Small intestine (tissue), 7 donors: ENCODE results near the gene SPECC1. TPM values are rescaled to one million over a fixed set of nuclear protein-coding genes. Genes with fewer than 3 reads are reported as not detected.

Source experiments
- DNase-seq, 2 donors: peaks; one replicate each; pipeline versions ENCODE4 v3.0.0 to v3.0.0-alpha.2; 2013
- FAIRE-seq: peaks from 2 replicates; lab custom pipeline; 2012; peaks lifted over from hg19 to GRCh38; lab: Jason Lieb, UNC
- H3K27ac ChIP-seq, 3 donors: one replicate each; pipeline ENCODE4 v1.5.1; 2013; ENCODE audit warnings: low read length in 2 of 3, mild to moderate bottlenecking in 2 of 3, control low read depth in 1 of 3, inconsistent platforms in 1 of 3, low read depth in 1 of 3, moderate library complexity in 1 of 3
- H3K27me3 ChIP-seq, 3 donors: one replicate each; pipeline ENCODE4 v1.6.1; 2013; ENCODE audit warnings: low read length in 3 of 3, inconsistent platforms in 1 of 3; ENCODE audit not compliant: control insufficient read depth in 3 of 3, insufficient read depth in 3 of 3
- H3K36me3 ChIP-seq, 3 donors: one replicate each; pipeline ENCODE4 v1.6.1; 2013; ENCODE audit warnings: low read length in 3 of 3, inconsistent platforms in 1 of 3, low read depth in 1 of 3, mild to moderate bottlenecking in 1 of 3, moderate library complexity in 1 of 3; ENCODE audit not compliant: control insufficient read depth in 3 of 3, insufficient read depth in 2 of 3
- H3K4me1 ChIP-seq, 3 donors: one replicate each; pipeline ENCODE4 v1.6.1; 2013; ENCODE audit warnings: low read length in 2 of 3, inconsistent platforms in 1 of 3, low read depth in 1 of 3, mild to moderate bottlenecking in 1 of 3, moderate library complexity in 1 of 3; ENCODE audit not compliant: control insufficient read depth in 3 of 3, insufficient read depth in 2 of 3
- H3K4me3 ChIP-seq, 3 donors: one replicate each; pipeline ENCODE4 v1.5.1; 2013; ENCODE audit warnings: low read length in 3 of 3, control low read depth in 1 of 3, inconsistent platforms in 1 of 3, low read depth in 1 of 3, mild to moderate bottlenecking in 1 of 3, moderate library complexity in 1 of 3
- H3K9me3 ChIP-seq, 2 donors: one replicate each; pipeline ENCODE4 v1.6.1; 2013; ENCODE audit warnings: low read depth in 1 of 2, low read length in 1 of 2; ENCODE audit not compliant: control insufficient read depth in 2 of 2, insufficient read depth in 1 of 2
- WGBS, 3 donors: extraction: QIAGEN DNeasy Blood & Tissue Kit; methylation state at CpG; one replicate each; pipeline ENCODE4 v1.1.7; 2013; 5-methylcytosine and 5-hydroxymethylcytosine counted together
- polyA plus RNA-seq, 4 donors: library from polyadenylated mRNA; stranded (reverse) in 3 of 4; unstranded in 1 of 4; fragments of 200-250 nt in 3 of 4; fragments of 120-200 nt in 1 of 4; gene quantifications; one replicate each; pipeline versions ENCODE4 v1.2.1 to v1.2.3, GENCODE V29; 2013
- donor health status: healthy with polysubstance abuse.
- donor health status: control.
- donor health status: control.
- donor health status: Bipolar disorder and iron deficiency.
- donor health status: healthy.

Gene SPECC1
- polyA plus RNA-seq, 4 donors = 13.7 to 38.9 (median 32.8) TPM

- Histone ChIP-seq H3K4me3 (no peak overlapping the region), H3K27ac (no peak overlapping the region), H3K27me3 (no peaks in the 10 kb centered on the region), H3K9me3 (no peaks in the 10 kb centered on the region), H3K4me1 (peaks cover 0 to 4% (median 0%) of the 10 kb centered on the region in 3 donors), H3K36me3 (no peaks in the 10 kb centered on the region)
- DNase-seq = no peak
- 88 to 97% (median 88%) methylated on average over 1 of the region's 1 CpG for WGBS, 3 donors
- FAIRE-seq = no peak
Measured at GRCh38 chr17:20118280-20118679, 109.1 kb downstream of the SPECC1 start.

GRCh38 chr17:20120836-20121235 is 111.7 kb downstream of the SPECC1 start:
- Histone ChIP-seq H3K4me1 (peaks cover 0 to 4% (median 0%) of the 10 kb centered on the region in 3 donors), H3K27ac (no peak overlapping the region), H3K27me3 (peaks cover 0 to 2% (median 0%) of the 10 kb centered on the region in 3 donors), H3K4me3 (no peak overlapping the region), H3K9me3 (no peaks in the 10 kb centered on the region), H3K36me3 (no peaks in the 10 kb centered on the region)
- DNase-seq = no peak
- no peak for FAIRE-seq
- 39 to 50% (median 47%) methylated on average over 3 of the region's 3 CpGs for WGBS, 3 donors

- no peak overlapping the region for H3K27ac ChIP-seq
- H3K4me3 ChIP-seq = no peak overlapping the region
- FAIRE-seq (no peak), DNase-seq (peak; percentile 68 to 74)
- H3K9me3 ChIP-seq = no peaks in the 10 kb centered on the region
- peaks cover 0 to 3% (median 0%) of the 10 kb centered on the region in 3 donors for H3K27me3 ChIP-seq
- no peaks in the 10 kb centered on the region for H3K36me3 ChIP-seq
- 34 to 52% (median 35%) methylated on average over 11 of the region's 11 CpGs for WGBS, 3 donors
- H3K4me1 ChIP-seq = peaks cover 0 to 4% (median 0%) of the 10 kb centered on the region in 3 donors
Measured at GRCh38 chr17:20121359-20122253, 112.4 kb downstream of the SPECC1 start.

GRCh38 chr17:20122254-20122879 is 113.2 kb downstream of the SPECC1 start:
- Histone ChIP-seq H3K4me1 (peaks cover 0 to 4% (median 0%) of the 10 kb centered on the region in 3 donors), H3K36me3 (no peaks in the 10 kb centered on the region), H3K4me3 (no peak overlapping the region), H3K27me3 (peaks cover 0 to 3% (median 0%) of the 10 kb centered on the region in 3 donors), H3K27ac (no peak overlapping the region), H3K9me3 (no peaks in the 10 kb centered on the region)
- no peak for DNase-seq
- no peak for FAIRE-seq
- WGBS, 3 donors = 49 to 77% (median 74%) methylated on average over 8 of the region's 8 CpGs

- 50 to 66% (median 54%) methylated on average over 4 of the region's 4 CpGs for WGBS, 3 donors
- FAIRE-seq (no peak), DNase-seq (no peak)
- no peak overlapping the region for H3K27ac ChIP-seq
- H3K4me1 ChIP-seq = peaks cover 0 to 4% (median 0%) of the 10 kb centered on the region in 3 donors
- H3K27me3 ChIP-seq = peaks cover 0 to 3% (median 0%) of the 10 kb centered on the region in 3 donors
- no peaks in the 10 kb centered on the region for H3K36me3 ChIP-seq
- no peak overlapping the region for H3K4me3 ChIP-seq
- H3K9me3 ChIP-seq = no peaks in the 10 kb centered on the region
Measured at GRCh38 chr17:20123209-20123608, 114.0 kb downstream of the SPECC1 start.

GRCh38 chr17:20125724-20126123 is 116.6 kb downstream of the SPECC1 start:
- H3K36me3 ChIP-seq = no peaks in the 10 kb centered on the region
- DNase-seq = no peak
- H3K4me3 ChIP-seq = no peak overlapping the region
- no peaks in the 10 kb centered on the region for H3K9me3 ChIP-seq
- no peak overlapping the region for H3K27ac ChIP-seq
- H3K4me1 ChIP-seq = peaks cover 0 to 4% (median 0%) of the 10 kb centered on the region in 3 donors
- FAIRE-seq = no peak
- H3K27me3 ChIP-seq = peaks cover 0 to 3% (median 0%) of the 10 kb centered on the region in 3 donors
- WGBS, 3 donors = 56 to 70% (median 58%) methylated on average over 6 of the region's 6 CpGs

GRCh38 chr17:20127360-20128035 is 118.3 kb downstream of the SPECC1 start:
- 93 to 95% (median 95%) methylated on average over 6 of the region's 6 CpGs for WGBS, 3 donors
- no peaks in the 10 kb centered on the region for H3K36me3 ChIP-seq
- H3K9me3 ChIP-seq = peaks cover 0 to 4% of the 10 kb centered on the region in 2 donors
- DNase-seq = no peak
- H3K27me3 ChIP-seq = peaks cover 0 to 3% (median 0%) of the 10 kb centered on the region in 3 donors
- H3K27ac ChIP-seq = no peak overlapping the region
- no peak overlapping the region for H3K4me3 ChIP-seq
- no peaks in the 10 kb centered on the region for H3K4me1 ChIP-seq
- FAIRE-seq = no peak

GRCh38 chr17:20128036-20128667 is 119.0 kb downstream of the SPECC1 start:
- WGBS, 3 donors = 70 to 86% (median 73%) methylated on average over 4 of the region's 4 CpGs

More at GRCh38 chr17:20128036-20128667, 119.0 kb downstream of the SPECC1 start:
- Histone ChIP-seq H3K36me3 (no peaks in the 10 kb centered on the region), H3K9me3 (peaks cover 0 to 4% of the 10 kb centered on the region in 2 donors), H3K27me3 (peaks cover 0 to 3% (median 0%) of the 10 kb centered on the region in 3 donors), H3K27ac (no peak overlapping the region), H3K4me3 (no peak overlapping the region), H3K4me1 (no peaks in the 10 kb centered on the region)
- FAIRE-seq = no peak
- no peak for DNase-seq
